Upper lobe of right lung (tissue), 1 donor: Measurements from ENCODE around the gene EVA1C. TPM values are rescaled to one million over a fixed set of nuclear protein-coding genes. Genes with fewer than 3 reads are reported as not detected.
A peak's percentile ranks its signal among the peaks of the same experiment; 100 is the strongest.

Source experiments
- ATAC-seq: fragments of 200-7000 bp; cut with Tn5 transposase; one replicate; pipeline ENCODE4 v1.9.1; 2020; ENCODE audit warnings: mild to moderate bottlenecking, moderate library complexity
- DNase-seq: peaks from one replicate; pipeline ENCODE4 v3.0.0-alpha.2; 2020
- H3K27ac ChIP-seq: fragments of 200-600 bp; one replicate; pipeline ENCODE4 v1.8.0; 2022
- H3K27me3 ChIP-seq: fragments of 200-600 bp; one replicate; pipeline ENCODE4 v1.8.0; 2022; ENCODE audit warnings: mild to moderate bottlenecking
- H3K36me3 ChIP-seq: fragments of 200-600 bp; one replicate; pipeline ENCODE4 v1.8.0; 2022
- H3K4me1 ChIP-seq: fragments of 200-600 bp; one replicate; pipeline ENCODE4 v1.8.0; 2022
- H3K4me3 ChIP-seq: fragments of 200-600 bp; one replicate; pipeline ENCODE4 v1.8.0; 2022; ENCODE audit warnings: mild to moderate bottlenecking
- H3K9me3 ChIP-seq: fragments of 200-600 bp; one replicate; pipeline ENCODE4 v1.8.0; 2022
- CTCF ChIP-seq: fragments of 200-600 bp; IDR thresholded peaks from one replicate; pipeline ENCODE4 v1.8.0; 2022; ENCODE audit warnings: antibody characterized with exemption
- intact Hi-C: fragments of 100-400 bp; cut with DNase I; formaldehyde crosslinking; loops from one replicate; pipeline ENCODE4 v1.11.0; 2022
- total RNA-seq: library from RNA; stranded (reverse); fragmentation: NEBNext Ultra II Directional; extraction: Animal tissue kit (Norgen Biotek cat#: 25700); gene quantifications from one replicate; pipeline ENCODE4 v1.2.1, GENCODE V29; 2021
- donor health status: DM: no; HTN: yes; CAD: no; lungs with severe emphysema.

EVA1C gene
- total RNA-seq, 1 donor from 2014 or later = 55.4 TPM

GRCh38 chr21:32415451-32416398 lies 3.2 kb downstream of the EVA1C start:
- Histone ChIP-seq H3K27ac (peak overlapping the region; percentile 20), H3K9me3 (no peaks in the 10 kb centered on the region), H3K4me1 (peaks cover 41% of the 10 kb centered on the region), H3K36me3 (peaks cover 14% of the 10 kb centered on the region), H3K27me3 (no peaks in the 10 kb centered on the region), H3K4me3 (peak overlapping the region; percentile 80)
- no peak for ATAC-seq
- DNase-seq = no peak
- no peak for TF ChIP-seq CTCF
- intact Hi-C loops = no loop called here

- H3K36me3 ChIP-seq = peaks cover 14% of the 10 kb centered on the region
- H3K27ac ChIP-seq = no peak overlapping the region
- H3K27me3 ChIP-seq = no peaks in the 10 kb centered on the region
- DNase-seq (no peak), ATAC-seq (no peak)
- H3K9me3 ChIP-seq = peaks cover 5% of the 10 kb centered on the region
- TF ChIP-seq CTCF = no peak
- H3K4me3 ChIP-seq = no peak overlapping the region
- intact Hi-C loops = no loop called here
- peaks cover 34% of the 10 kb centered on the region for H3K4me1 ChIP-seq
These were observed 5.6 kb downstream of the EVA1C start for GRCh38 chr21:32418146-32418545.

GRCh38 chr21:32422064-32422463 lies 9.6 kb downstream of the EVA1C start:
- H3K27me3 ChIP-seq = no peaks in the 10 kb centered on the region
- intact Hi-C loops = no loop called here
- peaks cover 5% of the 10 kb centered on the region for H3K9me3 ChIP-seq
- DNase-seq (no peak), ATAC-seq (no peak)
- peaks cover 7% of the 10 kb centered on the region for H3K4me1 ChIP-seq
- no peak for TF ChIP-seq CTCF
- H3K4me3 ChIP-seq = no peak overlapping the region
- no peak overlapping the region for H3K27ac ChIP-seq
- H3K36me3 ChIP-seq = peaks cover 13% of the 10 kb centered on the region

GRCh38 chr21:32423320-32424190 lies 11.0 kb downstream of the EVA1C start:
- H3K27ac ChIP-seq = no peak overlapping the region
- DNase-seq (no peak), ATAC-seq (no peak)
- TF ChIP-seq CTCF = no peak
- H3K27me3 ChIP-seq = no peaks in the 10 kb centered on the region
- H3K4me3 ChIP-seq = no peak overlapping the region
- peaks cover 3% of the 10 kb centered on the region for H3K36me3 ChIP-seq
- peaks cover 5% of the 10 kb centered on the region for H3K9me3 ChIP-seq
- intact Hi-C loops = no loop called here
- no peaks in the 10 kb centered on the region for H3K4me1 ChIP-seq

- DNase-seq = no peak
- peaks cover 3% of the 10 kb centered on the region for H3K36me3 ChIP-seq
- TF ChIP-seq CTCF = no peak
- no peak overlapping the region for H3K4me3 ChIP-seq
- no peaks in the 10 kb centered on the region for H3K4me1 ChIP-seq
- H3K27me3 ChIP-seq = no peaks in the 10 kb centered on the region
- no peak overlapping the region for H3K27ac ChIP-seq
- intact Hi-C loops = no loop called here
- H3K9me3 ChIP-seq = peaks cover 5% of the 10 kb centered on the region
- ATAC-seq = no peak
These were observed 11.7 kb downstream of the EVA1C start for GRCh38 chr21:32424191-32424535.
